WERI-Rb-1 (cell line): ENCODE results near the gene P2RY8.
"Not testable (repeated sequence)": the region's sequence is repeated elsewhere in the genome, so short reads cannot be mapped to it uniquely, and the experiment has no call there.

Experiments used
- DNase-seq: peaks from one replicate; pipeline ENCODE4 v3.0.0-alpha.2; 2020
- H3K27ac ChIP-seq: fragments of 250-450 bp; sonication (Bioruptor Pico); 2 replicates; pipeline ENCODE4 v1.5.1; 2020; ENCODE audit warnings: mild to moderate bottlenecking, moderate library complexity
- H3K27me3 ChIP-seq: fragments of 250-450 bp; sonication (Bioruptor Pico); 2 replicates; pipeline ENCODE4 v1.5.1; 2021; ENCODE audit warnings: mild to moderate bottlenecking, low read depth, moderate library complexity; ENCODE audit not compliant: insufficient read depth, severe bottlenecking
- H3K36me3 ChIP-seq: fragments of 250-450 bp; sonication (Bioruptor Pico); 2 replicates; pipeline ENCODE4 v1.5.1; 2020; ENCODE audit warnings: mild to moderate bottlenecking, moderate library complexity
- H3K4me3 ChIP-seq: 2 replicates; pipeline ENCODE4 v1.5.1; 2011; ENCODE audit warnings: low read depth, mild to moderate bottlenecking, control low read depth, low read length
- H3K9me3 ChIP-seq: fragments of 250-450 bp; sonication (Bioruptor Pico); 2 replicates; pipeline ENCODE4 v1.5.1; 2021; ENCODE audit warnings: mild to moderate bottlenecking, moderate library complexity; ENCODE audit not compliant: severe bottlenecking
- TF ChIP-seq, protein P1 (sequence below): IDR thresholded peaks from 2 replicates; pipeline ENCODE4 v1.5.1; 2011; ENCODE audit warnings: low read depth, mild to moderate bottlenecking, control low read depth, inconsistent platforms, low read length

The P2RY8 gene

DNA sequence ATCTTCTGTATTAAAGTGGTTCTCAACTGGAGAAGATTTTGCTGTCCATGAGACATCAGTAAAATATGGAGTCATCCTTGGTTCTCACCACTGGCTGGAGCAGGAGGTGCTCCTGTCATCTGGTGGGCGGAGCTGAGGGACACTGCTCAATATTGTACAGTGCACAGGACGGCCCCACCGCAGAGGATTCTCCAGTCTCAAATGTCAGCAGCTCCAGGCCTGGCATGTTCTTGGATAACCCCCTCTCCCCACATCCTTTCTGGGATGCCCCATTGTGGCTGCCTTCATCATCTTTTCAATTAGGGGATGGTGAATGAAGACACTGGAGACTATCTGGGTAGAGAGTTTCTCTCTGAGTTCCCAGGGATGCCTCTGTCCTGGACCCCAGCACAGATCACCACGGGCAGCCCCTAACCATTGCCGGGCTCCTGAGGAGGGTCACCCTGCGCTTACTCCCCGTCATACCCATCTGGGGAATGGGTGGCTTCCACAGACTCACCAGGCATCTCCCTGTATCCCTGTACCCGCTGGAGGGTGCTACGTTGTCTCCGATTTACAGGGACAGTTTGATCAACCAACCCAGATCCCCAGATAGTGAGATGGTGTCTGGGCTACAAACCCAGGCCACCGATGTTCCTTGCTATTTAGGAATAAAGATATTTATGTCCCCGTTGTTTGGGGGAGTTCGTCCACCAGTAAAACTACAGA, 21.9 kb upstream of the P2RY8 start:
- H3K27me3 ChIP-seq, result no peaks in the 10 kb centered on the region
- peaks cover 8% of the 10 kb centered on the region for H3K9me3 ChIP-seq
- no peak for DNase-seq
- H3K36me3 ChIP-seq, result no peaks in the 10 kb centered on the region
- no peak overlapping the region for H3K4me3 ChIP-seq
- H3K27ac ChIP-seq, result no peak overlapping the region
- TF ChIP-seq, protein P1, sequence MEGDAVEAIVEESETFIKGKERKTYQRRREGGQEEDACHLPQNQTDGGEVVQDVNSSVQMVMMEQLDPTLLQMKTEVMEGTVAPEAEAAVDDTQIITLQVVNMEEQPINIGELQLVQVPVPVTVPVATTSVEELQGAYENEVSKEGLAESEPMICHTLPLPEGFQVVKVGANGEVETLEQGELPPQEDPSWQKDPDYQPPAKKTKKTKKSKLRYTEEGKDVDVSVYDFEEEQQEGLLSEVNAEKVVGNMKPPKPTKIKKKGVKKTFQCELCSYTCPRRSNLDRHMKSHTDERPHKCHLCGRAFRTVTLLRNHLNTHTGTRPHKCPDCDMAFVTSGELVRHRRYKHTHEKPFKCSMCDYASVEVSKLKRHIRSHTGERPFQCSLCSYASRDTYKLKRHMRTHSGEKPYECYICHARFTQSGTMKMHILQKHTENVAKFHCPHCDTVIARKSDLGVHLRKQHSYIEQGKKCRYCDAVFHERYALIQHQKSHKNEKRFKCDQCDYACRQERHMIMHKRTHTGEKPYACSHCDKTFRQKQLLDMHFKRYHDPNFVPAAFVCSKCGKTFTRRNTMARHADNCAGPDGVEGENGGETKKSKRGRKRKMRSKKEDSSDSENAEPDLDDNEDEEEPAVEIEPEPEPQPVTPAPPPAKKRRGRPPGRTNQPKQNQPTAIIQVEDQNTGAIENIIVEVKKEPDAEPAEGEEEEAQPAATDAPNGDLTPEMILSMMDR, result no peak

DNA sequence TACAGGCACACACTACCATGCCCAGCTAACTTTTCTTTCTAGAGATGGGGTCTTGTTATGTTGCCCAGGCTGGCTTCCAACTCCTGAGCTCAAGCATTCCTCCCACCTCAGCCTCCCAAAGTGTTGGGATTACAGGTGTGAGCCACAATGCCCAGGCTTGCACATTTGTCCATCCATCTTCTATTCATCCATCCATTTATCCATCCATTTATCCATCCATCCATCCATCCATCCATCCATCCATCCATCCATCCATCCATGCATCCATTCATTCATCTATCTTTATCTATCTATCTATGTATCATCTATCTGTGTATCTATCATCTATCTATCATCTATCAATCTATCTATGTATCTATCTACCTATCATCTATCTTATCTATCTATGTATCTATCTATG, 20.5 kb upstream of the P2RY8 start:
- not testable (repeated sequence) for H3K4me3 ChIP-seq

DNA sequence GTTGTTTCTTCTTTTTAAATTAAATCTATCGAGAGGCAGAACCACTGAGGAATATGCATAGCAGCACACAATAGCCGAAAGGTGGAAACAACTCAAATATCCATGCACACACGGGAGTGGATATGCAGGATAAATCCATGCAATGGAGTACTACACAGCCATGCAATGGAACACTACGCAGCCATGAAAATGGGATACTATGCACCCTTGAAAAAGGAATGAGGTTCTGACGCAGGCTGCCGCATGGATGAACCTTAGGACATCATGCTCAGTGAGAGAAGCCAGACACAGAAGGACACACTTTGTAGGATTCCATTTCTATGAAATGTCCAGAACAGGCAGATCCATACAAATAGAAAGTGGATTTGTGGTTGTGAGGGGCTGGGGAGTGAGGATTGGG, 18.4 kb upstream of the P2RY8 start:
- no peak overlapping the region for H3K4me3 ChIP-seq
- H3K27ac ChIP-seq, result no peak overlapping the region
- TF ChIP-seq, protein P1, result no peak
- DNase-seq, result no peak
- H3K36me3 ChIP-seq, result no peaks in the 10 kb centered on the region
- H3K9me3 ChIP-seq, result peaks cover 8% of the 10 kb centered on the region
- H3K27me3 ChIP-seq, result no peaks in the 10 kb centered on the region

More for the DNA sequence above, 20.5 kb upstream of the P2RY8 start:
- H3K27ac ChIP-seq, H3K9me3 ChIP-seq, H3K36me3 ChIP-seq, H3K27me3 ChIP-seq, DNase-seq: not testable (repeated sequence)

DNA sequence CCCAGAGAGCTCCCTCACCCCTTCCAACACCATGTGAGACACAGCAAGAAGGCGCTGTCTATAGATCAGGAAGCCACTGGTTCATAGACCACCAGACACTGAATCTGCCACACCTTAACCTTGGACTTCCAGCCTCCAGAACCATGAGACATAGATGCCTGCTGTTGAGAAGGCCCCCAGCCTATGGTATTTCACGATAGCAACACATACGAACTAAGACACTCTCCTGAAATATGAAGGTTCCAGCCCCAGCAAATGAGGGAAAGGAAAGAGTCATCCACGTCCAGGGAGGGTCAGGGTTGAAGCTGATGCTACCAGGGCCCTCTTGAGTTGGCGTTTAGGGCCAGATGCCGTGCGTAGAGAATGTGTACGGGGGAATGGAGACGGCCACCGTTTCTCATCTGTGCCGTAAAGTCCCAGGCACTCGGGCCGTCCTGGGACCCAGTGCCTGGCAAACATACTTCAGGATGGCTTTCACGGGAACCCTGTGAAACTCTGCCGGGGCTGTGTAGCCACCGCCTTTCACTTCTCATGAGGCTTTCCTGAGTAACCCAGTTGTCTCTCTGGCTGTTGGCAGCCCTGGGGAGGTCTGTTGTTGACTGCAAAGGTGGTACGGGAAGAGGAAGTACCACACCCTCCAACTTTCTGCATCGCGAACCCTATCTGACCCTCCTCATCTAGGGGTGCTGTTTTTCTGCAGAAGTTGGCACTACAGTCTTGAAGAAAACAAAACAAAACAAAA, 17.7 kb upstream of the P2RY8 start:
- H3K36me3 ChIP-seq, result no peaks in the 10 kb centered on the region
- no peak overlapping the region for H3K27ac ChIP-seq
- no peak for DNase-seq
- no peaks in the 10 kb centered on the region for H3K27me3 ChIP-seq
- TF ChIP-seq, protein P1, result no peak
- peaks cover 8% of the 10 kb centered on the region for H3K9me3 ChIP-seq
- H3K4me3 ChIP-seq, result no peak overlapping the region

DNA sequence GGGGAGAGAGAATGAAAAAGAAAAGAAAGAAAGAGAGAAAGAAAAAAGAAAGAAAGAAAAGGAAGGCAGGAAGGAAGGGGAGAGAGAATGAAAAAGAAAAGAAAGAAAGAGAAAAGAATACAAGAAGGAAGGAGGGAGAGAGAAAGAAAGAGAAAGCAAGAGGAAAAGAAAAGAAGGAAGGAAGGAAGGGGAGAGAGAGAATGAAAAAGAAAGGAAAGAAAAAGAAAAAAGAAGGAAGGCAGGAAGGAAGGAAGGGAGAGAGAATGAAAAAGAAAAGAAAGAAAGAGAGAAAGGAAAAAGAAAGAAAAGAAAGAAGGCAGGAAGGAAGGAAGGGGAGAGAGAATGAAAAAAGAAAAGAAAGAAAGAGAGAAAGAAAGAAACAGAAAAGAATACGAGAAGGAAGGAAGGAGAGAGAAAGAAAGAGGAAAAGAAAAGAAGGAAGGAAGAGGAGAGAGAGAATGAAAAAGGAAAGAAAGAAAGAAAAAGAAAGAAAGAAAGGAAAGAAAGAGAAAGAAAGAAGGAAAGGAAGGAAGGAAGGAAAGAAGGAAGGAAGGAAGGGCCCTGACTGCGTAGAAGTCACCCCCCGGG, 15.1 kb upstream of the P2RY8 start:
- Histone ChIP-seq H3K9me3 (peaks cover 8% of the 10 kb centered on the region), H3K4me3 (no peak overlapping the region)
- TF ChIP-seq, protein P1, result no peak

DNA sequence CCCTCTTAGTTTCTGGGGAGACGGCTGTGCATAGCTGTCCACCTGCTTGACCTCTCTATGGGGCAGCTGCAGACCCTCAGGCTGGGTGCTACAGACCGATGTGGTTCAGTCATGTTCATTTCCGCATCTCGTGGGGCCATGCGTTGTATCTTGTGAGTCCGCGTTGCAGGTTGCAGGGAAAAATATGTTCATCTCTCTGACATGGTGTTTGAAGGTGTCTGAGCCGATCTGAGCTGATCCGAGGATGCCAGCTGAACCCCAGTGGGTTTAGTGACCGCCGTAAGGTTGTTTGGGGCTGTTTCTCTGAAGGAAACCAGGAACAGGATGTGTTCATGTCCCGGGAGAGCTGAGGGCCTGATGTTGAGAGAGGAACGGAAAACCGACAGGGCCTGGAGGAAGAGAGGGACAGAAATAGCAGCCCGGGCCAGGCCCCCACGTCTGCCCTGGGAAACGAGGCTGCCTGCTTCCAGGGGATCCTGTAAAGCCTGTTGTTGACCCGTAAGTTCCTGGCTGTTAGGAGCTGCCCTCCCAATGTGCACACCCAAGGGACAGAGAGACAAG, 9.8 kb upstream of the P2RY8 start:
- no peak overlapping the region for H3K27ac ChIP-seq
- no peaks in the 10 kb centered on the region for H3K9me3 ChIP-seq
- DNase-seq, result no peak

More for the DNA sequence above, 15.1 kb upstream of the P2RY8 start:
- Histone ChIP-seq H3K27ac (no peak overlapping the region), H3K36me3 (no peaks in the 10 kb centered on the region), H3K27me3 (no peaks in the 10 kb centered on the region)
- no peak for DNase-seq

More for the DNA sequence above, 9.8 kb upstream of the P2RY8 start:
- no peaks in the 10 kb centered on the region for H3K36me3 ChIP-seq
- TF ChIP-seq, protein P1, result no peak
- H3K27me3 ChIP-seq, result no peaks in the 10 kb centered on the region
- H3K4me3 ChIP-seq, result no peak overlapping the region
